GM12892 (cell line): ENCODE results near the gene FUT8.

ENCODE experiments used
- POLR2A ChIP-seq: IDR thresholded peaks from 2 replicates; pipeline ENCODE4 v1.6.1; 2011; ENCODE audit warnings: low read depth, low read length, control low read depth
- POLR2AphosphoS5 ChIP-seq: IDR thresholded peaks from 2 replicates; pipeline ENCODE4 v1.6.1; 2011; ENCODE audit warnings: low read depth, low read length, control low read depth
- TAF1 ChIP-seq: IDR thresholded peaks from 2 replicates; pipeline ENCODE4 v1.6.1; 2011; ENCODE audit warnings: low read depth, mild to moderate bottlenecking, control low read depth, low read length, borderline replicate concordance

- TF ChIP-seq POLR2A (no peak), TAF1 (no peak), POLR2AphosphoS5 (no peak)
These were observed 374.9 kb downstream of the FUT8 start for GRCh38 chr14:65787461-65787860.
